A204.1 (cell line): ENCODE data around the gene KASH5.

Source experiments
- FAIRE-seq: peaks from 2 replicates; lab custom pipeline; 2012; peaks lifted over from hg19 to GRCh38; lab: Jason Lieb, UNC

The KASH5 gene

DNA sequence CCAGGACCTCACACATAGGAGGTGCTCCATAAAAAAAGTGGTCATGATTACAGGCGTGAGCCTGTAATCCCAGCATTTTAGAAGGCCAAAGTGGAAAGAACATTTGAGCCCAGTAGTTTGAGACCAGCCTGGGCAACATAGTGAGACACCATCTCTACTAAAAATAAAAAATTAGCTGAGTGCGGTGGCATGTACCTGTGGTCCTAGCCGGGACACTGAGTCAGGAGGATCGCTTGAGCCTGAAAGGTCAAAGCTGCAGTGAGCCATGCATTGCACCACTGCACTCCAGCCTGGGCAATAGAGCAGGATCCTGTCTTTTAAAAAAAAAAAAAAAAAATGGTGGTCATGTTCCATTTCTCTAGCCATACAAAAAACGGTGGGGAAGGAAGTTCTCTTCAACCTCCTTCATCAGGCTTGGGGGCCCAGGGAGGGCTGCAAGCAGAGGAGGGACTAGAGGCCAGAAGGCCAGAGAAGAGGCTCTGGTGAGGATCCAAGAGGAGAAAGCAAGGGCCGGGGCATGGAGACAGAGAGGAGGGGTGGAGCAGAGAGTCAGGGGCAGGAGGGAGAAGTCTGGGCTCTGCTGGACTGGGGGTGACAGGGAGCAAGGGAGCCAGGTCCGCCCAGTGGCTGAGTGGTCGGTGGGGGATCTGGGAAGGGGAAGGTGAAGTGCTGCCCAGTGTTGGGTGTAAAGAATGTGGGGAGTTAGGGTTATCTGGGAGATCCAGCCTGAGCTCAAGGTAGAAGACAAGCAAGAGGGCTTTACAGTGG lies 8.9 kb downstream of the KASH5 start:
- no peak for FAIRE-seq

DNA sequence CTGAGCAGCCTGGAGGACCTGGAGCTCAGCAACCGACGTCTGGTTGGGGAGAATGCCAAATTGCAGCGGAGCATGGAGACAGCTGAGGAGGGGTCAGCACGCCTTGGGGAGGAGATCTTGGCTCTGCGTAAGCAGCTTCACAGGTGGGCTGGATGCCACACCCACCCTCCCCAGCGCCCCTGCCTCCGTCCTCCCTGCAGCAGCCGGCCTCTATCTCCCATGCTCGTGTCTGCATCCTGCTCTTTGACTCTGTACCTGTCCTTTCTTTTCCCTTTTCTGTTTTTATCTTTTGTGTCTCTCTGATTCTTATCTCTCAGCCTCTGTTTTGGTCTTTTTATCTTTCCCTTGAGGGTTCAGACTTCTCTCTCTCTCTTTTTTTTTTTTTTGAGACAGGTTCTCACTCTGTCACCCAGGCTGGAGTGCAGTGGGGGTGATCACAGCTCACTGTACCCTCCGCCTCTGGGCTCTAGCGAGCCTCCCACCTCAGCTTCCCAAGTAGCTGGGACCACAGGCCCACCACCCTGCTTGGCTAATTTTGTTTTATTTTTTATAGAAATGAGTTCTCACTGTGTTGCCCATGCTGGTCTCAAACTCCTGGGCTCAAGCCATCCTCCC lies 10.1 kb downstream of the KASH5 start:
- no peak for FAIRE-seq

DNA sequence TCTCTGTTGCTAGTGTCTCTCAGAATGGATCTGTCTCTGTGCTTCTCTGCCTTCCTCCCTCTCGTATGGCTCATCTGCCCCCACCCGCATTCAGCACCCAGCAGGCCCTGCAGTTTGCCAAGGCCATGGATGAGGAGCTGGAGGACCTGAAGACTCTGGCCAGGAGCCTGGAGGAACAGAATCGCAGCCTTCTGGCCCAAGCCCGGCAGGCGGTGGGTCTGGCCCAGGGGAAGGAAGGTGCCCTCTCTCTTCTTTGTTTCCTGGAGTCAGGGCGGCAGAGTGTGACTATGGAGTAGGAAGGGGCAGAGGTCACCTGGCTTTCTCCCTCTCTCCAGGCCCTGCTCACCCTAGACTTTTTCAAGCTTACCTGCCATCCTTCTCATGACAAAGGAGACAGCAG lies 10.9 kb downstream of the KASH5 start:
- FAIRE-seq, result no peak

DNA sequence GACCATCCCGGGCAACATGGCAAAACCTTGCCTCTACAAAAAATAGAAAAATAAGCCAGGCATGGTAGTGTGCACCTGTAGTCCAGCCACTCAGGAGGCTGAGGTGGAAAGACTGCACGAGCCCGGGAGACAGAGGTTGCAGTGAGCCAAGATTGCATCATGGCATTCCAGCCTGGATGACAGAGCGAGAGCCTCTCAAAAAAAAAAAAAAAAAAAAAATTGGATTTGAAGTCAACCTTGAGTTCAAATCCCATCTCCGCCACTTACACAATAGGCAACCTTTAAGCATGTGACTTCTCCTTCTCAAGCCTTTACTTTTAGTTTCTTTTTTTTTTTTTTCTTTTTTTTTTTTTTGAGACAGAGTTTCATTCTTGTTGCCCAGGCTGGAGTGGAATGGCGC lies 12.0 kb downstream of the KASH5 start:
- FAIRE-seq, result no peak

DNA sequence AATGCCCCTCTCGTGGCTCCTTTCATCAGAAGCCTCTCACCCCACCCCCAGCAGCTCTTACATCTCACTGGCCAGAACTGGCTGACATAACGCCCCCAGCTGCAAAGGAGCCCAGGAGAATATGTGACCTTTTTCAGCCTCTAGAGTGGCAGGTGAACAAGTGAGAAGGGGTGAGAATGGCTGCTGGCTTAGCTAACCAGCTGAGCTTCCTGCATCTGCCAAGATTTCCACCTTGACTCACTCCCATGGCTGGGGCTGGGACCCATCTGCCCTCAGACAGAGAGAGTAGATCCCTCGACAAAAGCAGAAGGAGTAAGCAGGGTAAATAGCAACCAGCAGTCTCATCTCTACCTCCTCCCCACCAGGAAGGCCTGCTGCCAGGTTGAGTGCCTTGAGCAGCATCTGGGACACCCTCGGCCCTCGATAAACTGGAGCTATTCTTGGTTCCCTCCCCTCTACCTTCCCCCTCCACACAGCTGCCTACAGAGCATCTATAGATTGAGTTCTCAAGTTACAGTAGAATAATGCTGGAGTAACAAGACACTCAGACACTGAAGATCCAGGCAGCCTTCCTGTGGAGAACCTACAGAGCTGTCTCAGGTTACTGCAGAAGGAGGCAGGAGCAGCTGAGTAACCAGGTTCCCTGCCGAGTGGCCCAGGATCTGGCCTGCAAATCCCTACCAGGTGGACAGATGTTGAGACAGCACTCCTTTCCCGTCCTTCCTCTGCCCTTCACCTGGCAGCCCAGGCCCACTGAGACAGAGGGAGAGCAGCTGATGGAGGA lies 15.5 kb downstream of the KASH5 start:
- no peak for FAIRE-seq

DNA sequence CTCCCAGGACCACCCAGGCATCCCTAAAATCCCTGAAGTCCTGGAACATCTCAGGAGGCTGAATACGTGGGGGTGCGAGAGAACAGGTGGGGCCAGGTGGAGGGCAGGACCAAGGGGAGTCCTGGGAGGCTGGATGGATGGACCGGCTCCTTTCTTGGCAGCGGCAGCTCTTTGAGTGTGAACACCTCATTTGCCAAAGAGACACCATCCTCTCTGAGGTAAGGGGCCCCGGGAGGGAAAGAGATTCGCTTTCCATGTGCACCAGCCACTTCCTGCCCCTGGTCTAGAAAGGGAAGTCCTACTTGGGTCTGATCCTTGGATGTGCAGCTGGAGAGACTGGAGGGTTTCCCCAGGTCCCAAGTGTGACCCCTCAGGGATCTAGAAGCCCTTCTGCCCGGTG lies 19.0 kb downstream of the KASH5 start:
- FAIRE-seq, result no peak

DNA sequence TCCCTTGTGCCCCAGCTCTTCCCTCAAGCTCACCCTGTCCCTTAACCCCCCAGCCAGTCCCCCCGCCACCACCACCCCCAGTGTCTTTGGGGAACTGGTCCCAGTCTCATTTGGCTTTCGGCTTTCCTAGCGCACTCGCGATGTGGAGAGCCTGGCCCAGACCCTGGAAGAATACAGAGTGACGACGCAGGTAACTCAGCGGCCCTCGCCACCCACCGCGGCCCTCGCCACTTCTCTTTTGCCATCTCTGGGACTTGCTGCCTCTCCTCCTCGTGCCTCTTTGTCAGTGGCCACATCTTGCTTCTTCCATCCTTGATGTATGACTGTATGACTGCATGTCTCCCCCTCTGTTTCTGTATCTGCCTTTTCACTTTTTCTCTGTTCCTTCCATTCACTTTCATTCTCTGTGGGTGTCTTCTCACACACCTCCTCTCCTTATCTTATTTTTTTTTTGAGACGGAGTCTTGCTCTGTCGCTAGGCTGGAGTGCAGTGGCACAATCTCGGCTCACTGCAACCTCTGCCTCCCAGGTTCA lies 19.5 kb downstream of the KASH5 start:
- no peak for FAIRE-seq

DNA sequence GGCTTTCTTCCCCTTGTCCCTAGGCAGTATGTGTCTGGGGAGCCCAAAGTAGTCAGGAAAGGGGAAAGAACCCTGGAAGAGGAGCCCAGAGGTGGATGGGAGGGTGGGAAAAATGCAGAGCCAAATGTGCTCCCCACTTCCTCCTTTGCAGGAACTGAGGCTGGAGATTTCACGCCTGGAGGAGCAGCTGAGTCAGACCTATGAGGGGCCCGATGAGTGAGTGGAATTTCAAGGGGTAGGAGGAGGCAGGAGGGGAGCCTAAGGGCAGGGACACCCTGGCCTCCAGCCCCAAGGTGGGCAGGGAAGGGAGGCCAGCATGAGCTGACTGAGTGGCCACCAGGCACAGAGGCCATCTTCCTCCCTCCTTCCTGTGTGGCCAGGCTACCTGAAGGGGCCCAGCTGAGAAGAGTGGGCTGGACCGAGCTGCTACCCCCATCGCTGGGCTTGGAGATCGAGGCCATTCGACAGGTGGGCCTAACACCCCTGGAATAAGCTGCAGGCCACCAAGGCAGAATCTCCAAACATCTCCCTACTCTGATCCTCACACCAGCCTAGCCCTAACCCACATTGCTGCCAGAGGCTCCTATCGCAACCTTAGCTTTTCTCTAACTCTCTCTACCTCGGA lies 20.9 kb downstream of the KASH5 start:
- no peak for FAIRE-seq

DNA sequence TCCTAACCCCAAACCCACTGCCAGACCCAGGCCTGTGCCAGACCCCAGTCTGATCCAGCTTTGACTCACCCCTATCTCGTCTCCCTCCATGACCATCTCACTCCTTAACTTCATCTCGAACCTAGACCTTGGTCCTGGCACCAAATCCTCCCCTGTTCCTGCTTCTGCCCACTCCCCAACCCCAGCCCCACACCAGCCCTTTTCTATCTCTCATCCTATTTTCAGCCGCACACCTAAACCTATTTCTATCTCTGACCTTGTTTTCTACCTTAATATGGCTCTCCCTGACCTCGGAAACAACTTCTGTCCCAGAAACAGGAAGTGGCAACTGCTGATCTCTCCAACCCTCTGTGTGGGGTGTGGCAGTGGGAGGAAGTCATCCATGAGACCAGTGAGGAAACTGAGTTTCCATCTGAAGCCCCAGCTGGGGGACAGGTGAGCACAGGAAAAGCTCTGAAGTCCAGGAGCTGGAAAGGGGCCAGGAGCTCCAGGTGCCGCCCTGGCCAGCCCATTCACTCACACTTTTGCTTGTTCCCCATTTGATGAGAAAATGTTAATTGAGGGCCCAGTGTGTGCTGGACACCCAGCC lies 21.5 kb downstream of the KASH5 start:
- no peak for FAIRE-seq

DNA sequence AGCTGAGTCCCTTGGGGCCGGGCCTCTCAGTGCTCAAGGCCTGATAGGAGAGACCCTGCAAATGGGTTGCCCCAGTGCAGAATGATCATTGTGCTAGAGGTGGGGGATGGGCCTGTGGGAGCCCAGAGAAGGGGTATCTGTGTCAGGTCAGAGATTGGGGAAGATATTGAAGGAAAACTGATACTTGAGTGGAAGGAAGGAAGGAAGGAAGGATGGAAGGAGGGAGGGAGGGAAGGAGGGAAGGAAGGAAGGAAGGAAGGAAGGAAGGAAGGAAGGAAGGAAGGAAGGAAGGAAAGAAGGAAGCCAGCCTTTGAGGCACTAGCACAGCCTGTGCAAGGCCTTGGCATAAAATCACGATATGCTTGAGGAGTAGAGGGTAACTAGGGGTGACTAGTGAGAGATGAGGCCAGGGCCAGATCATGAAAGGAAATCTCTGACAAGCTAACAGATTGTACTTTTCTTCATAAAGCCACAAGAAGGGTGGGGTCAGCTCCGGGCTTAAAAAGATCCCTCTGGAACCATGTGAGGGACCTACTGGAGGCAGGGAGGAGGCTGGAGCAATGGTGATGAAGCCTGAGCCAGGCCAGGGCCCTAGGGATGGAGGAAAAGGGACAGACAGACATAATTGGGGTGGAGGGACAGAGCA lies 23.8 kb downstream of the KASH5 start:
- no peak for FAIRE-seq

DNA sequence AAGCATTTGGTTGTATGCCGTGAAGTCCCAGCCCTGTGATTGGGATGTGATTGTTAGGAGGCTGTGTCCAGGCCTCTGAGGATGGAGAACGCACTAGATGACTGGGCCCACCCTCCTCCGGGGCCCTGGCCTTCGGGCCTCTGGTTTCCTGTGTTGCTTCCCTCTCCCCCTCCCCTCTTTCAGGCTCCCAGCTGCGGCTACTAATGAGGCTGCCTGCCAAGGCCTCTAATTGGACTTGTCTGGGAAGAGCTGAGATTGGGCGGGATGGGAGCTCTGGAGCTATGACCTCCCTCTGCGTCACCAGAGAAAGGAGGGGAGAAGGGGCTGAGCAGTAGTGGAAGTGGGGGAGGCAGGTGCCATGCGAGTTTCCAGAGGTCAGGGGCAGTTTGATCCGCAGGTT lies 25.3 kb downstream of the KASH5 start:
- FAIRE-seq, result no peak

DNA sequence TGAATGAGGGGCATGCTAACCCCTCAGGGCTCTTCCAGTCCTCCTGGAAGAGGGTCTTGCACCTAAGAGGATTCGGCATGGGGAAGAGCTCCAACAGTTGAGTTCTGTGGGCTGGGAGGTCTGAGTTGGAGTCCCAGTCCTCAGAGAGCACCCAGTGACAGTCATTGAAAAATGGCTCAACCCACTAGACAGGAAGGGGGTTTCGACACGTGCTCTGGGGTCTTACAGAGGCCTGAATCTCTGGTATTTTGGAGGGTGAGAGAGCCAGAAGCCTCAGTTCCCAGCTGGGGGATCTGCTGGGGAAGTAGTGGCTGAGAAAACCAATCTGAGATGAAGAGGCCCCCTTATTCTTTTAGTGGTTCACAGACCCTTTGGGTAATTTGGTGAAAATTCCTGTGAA lies 26.2 kb downstream of the KASH5 start:
- no peak for FAIRE-seq

DNA sequence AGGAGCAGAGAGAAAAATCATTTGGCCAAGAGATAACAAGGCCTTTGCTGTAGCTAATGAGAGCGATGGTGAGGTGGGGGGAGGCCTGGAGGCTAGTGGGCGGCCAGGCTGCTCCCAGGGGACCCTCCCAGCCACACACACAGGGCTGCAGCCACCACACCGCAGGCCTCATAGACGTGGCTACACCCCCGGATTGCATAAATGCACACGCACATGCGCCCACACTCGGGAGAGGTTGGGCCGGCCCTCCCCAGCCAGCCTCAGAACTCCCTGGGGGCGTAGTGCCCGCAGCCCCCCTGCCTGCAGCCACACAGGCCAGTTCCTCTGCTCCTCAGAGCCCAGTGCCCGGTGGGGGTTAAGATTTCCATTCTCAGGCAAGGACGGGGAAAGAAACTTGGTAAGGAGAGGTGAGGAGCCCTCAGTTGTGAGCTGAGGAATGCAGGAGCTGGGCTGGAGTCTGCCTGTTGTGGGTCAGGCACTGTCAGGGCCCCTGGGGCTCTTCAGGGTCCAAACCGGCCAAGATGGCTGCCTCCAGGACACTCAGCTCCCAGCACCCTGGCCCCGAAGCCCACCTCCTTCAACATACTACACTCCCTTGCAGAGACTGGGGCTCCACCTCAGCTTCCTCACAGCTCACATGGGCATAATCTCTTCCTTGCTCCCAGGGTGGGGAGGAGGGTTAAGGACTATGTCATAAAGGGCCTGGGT lies 27.2 kb downstream of the KASH5 start:
- FAIRE-seq, result no peak

DNA sequence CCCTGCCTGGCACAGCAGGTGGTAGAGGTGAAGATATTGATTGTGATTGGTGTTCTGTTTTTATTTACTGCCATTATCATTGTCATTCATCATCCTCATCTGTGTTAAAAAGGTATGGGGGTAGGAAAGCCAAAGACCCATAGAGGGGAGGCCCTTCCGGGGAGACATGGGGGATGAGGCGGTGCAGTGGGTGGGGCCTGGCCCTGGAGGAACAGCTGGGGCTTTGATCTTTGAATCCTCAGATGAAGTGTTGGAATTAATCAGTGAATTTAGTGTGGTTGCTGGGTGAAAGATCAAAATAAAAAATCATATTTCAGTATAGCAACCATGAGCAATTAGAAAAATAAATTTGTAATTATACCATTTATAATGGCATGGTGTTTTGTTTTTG lies 27.8 kb downstream of the KASH5 start:
- FAIRE-seq, result no peak

DNA sequence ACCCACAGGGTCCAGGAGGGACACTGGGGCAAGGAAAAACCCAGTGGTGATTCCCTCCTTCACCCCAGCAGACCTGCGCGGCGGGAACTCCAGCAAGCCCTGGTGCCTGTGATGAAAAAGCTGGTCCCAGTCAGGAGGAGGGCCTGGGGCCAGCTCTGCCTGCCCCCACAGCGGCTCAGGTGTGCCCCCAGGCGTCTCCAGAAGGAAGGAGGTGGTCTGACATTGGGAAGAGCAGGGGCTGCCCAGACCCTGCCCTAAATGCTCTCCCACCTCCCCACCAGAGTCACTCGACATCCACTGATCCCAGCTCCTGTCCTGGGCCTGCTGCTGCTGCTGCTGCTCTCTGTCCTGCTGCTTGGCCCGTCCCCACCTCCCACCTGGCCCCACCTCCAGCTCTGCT lies 29.0 kb downstream of the KASH5 start:
- no peak for FAIRE-seq

DNA sequence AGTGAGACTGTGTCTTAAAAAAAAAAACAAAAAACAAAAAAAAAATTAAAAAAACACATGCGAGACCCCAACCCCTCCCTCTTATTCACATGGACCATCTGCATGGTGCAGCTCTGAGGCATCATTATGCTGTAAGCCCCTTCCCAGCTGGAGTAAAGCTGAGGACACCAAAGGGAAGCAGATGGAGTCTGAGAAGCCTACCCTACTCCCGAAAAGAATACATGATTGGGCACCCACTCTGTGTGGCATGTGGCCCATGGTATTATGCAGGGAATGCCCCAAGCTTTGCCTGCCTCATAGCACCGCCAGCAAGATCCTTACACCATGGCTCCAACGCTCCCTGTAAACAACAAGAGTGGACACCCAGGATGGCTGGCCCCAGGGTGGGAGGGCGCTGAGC lies 30.5 kb downstream of the KASH5 start:
- FAIRE-seq, result no peak

DNA sequence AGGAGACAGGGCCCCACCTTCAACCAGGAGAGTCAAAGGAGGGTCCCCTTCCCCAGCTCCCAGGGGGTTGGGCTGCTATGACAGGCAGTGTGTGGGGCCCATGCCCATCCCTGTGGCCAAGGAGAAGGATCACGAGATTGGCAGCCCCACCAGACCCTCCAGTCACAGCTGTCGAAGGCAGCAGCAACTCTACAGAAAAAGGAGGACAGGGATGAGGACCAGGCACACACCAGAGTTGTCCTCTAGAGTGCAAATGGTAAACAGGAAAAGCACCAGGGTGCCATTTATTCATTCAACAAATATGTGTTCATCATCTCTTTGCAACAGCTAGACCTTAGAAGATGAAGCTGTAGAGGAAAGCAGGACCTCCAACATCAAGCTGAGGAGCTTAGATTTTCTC lies 31.1 kb downstream of the KASH5 start:
- no peak for FAIRE-seq

DNA sequence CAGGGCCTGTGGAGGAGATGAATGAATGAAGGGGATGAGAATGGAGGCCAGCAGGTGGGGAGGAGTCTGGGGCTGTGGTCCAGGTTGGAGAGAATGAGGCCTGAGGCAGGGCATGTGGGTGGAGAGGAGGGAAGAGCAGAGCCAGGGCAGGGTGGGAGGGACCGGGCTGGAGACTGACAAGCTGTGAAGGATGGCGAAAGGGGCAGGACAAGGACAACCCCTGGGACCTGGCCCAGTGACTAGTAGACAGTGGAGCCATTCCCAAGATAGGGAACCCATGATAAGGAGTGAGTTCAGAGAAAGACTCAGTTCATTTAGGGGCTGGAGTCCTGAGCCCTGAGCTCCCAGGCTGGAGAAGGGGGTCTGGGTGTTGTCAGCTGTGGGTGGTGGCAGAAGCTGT lies 32.2 kb downstream of the KASH5 start:
- no peak for FAIRE-seq

DNA sequence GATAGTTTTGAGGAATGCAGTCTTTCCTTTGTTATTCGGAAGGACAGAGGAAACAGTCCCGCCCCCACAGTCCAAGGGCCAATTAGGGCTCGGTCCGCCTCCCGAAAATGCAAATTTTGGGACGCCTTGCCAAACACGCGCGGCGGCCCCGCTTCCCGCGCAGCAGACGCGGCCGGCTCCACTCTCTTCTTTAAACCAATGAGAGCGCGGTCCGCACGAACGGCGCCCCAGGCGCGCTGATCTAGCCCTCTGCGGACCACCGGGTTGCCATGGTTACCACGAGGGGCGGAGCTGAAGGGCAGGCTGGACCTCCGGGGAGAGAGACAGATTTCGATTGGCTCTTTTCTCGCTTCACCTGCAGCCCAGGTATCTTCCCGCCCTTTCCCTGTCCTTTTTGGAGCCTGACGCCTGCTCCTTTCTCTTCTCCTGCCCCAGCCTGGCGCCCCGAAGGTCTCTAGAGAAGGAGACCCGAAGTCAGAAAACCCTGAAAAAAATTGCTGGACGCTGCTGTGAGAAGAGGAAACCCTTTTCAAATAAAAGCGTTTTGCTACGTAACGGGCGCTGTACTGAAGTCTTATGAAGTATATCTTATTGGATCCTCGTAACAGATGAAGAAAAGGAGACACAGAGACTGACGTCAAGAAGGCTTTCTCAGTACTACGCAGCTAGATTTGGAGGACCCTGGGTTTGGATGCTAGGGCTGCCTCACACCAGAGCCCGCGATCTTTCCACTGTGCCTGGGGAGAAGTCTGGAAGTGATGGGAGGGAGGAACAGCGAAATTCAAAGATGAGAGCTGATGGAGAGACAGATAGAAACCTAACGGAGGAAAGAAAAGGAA lies 33.2 kb downstream of the KASH5 start:
- FAIRE-seq, result no peak

DNA sequence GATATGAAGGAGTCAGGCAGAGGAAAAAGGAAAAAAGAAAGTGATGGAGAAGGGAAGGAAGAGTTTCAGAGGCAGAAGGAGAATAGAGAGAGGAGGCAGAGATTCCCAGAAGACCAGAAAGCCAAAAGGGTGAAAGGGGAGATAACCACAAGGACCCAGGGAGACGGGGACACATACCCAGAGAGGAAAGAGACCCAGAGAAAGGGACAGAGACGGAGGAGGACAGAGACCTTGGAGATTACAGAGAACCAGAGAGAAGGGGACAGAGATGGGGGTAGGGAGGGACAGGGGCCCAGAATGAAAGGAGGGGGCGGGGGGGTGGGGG lies 33.8 kb downstream of the KASH5 start:
- no peak for FAIRE-seq
